Measurements from ENCODE around the gene PTTG1IP. TPM values are rescaled to one million over a fixed set of nuclear protein-coding genes. Genes with fewer than 3 reads are reported as not detected.

The PTTG1IP gene
- total and polyA plus RNA-seq, 2 of the 13 experiments (the other 11 are each of a cell fraction or from before 2014, with no cell fraction given) = 161 to 700 TPM

DNA sequence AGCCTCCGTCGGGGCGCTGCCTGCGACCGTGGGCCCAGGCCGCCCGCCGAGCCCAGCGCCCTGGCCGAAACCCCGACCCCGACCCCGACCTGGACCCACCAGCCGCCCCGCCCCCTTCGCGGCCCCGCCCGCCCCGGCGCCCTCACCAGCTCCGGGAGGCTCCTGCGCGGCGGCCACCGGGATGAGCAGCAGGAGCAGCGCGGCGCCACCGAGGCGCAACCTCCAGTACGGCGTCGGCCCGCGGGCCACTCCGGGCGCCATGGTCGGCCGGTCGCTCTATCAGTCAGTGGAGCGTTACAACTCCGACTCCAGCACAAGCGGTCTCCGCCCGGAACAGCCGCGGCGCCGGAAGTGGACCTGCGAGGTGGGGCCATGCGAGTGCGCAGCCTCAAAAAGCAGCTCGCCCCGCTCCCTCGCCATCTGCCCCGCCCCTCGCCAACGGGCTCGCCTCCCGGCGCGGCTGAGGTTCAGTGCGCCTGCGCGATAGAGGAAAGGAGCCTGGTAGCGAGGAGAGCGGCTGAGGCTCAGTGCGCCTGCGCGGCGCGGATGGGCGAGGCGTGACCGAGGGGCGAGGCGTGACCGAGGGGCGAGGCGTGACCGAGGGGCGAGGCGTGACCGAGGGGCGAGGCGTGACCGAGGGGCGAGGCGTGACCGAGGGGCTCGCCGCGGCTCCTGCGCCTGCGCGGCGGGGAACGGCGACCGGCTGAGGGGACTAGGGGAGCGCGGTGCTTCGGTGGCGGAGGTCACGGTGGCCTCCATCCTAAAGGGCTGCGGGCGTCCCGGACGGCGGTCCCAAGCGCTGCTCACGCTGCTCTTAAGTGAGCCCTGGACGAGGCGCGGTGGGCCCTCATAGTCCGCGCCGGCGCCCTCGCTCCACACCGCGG, at the start of gene PTTG1IP (continued):
- TF ChIP-seq ZBTB10 (CRISPR knock-in tag; IDR thresholded peaks at IDR 0.05; ENCODE audit: borderline replicate concordance) = no peak
- TF ChIP-seq ARNTL (CRISPR knock-in tag; IDR thresholded peaks at IDR 0.05) = peak; percentile 51
- TF ChIP-seq GZF1 (CRISPR knock-in tag; IDR thresholded peaks at IDR 0.05) = no peak
- TF ChIP-seq ZNF441 (CRISPR knock-in tag; IDR thresholded peaks at IDR 0.05; ENCODE audit: borderline replicate concordance) = peak; percentile 53; the same call in 1 of the 2 replicates
- TF ChIP-seq DNMT1 (CRISPR knock-in tag; IDR thresholded peaks at IDR 0.05) = peak; percentile 39; the same call in 1 of the 2 replicates
- TF ChIP-seq MED1 (CRISPR knock-in tag; IDR thresholded peaks at IDR 0.05) = peak; percentile 64
- TF ChIP-seq MIXL1 (CRISPR knock-in tag; IDR thresholded peaks at IDR 0.05) = no peak
- TF ChIP-seq HMGXB3 (CRISPR knock-in tag; IDR thresholded peaks at IDR 0.05; ENCODE audit: borderline replicate concordance) = no peak
- TF ChIP-seq NKX3-1 (CRISPR knock-in tag; IDR thresholded peaks at IDR 0.05) = peak; percentile 14; the same call in 1 of the 2 replicates
- TF ChIP-seq SP1 (IDR thresholded peaks at IDR 0.05) = no peak
- TF ChIP-seq SP1 (CRISPR knock-in tag; IDR thresholded peaks at IDR 0.05) = peak; percentile 28; the same call in 1 of the 2 replicates
- no peak for TF ChIP-seq ZNF704 (CRISPR knock-in tag; IDR thresholded peaks at IDR 0.05; ENCODE audit: borderline replicate concordance)
- no peak for TF ChIP-seq ZNF615 (CRISPR knock-in tag; IDR thresholded peaks at IDR 0.05; ENCODE audit: borderline replicate concordance)
- no peak for TF ChIP-seq ZNF33A (CRISPR knock-in tag; IDR thresholded peaks at IDR 0.05; ENCODE audit: borderline replicate concordance)
- TF ChIP-seq ZNF326 (CRISPR knock-in tag; IDR thresholded peaks at IDR 0.05; ENCODE audit: borderline replicate concordance) = no peak
- TF ChIP-seq RFX3 (CRISPR knock-in tag; IDR thresholded peaks at IDR 0.05) = no peak
- TF ChIP-seq ZNF468 (CRISPR knock-in tag; IDR thresholded peaks at IDR 0.05) = peak; percentile 37; the same call in 1 of the 2 replicates
- no peak for TF ChIP-seq SMARCE1 (IDR thresholded peaks at IDR 0.05; ENCODE audit: borderline replicate concordance)
- 0 out of 2 replicates have a peak, but pooled peaks have one; percentile 43 for TF ChIP-seq HDAC2 (CRISPR knock-in tag; IDR thresholded peaks at IDR 0.05)
- no peak for TF ChIP-seq CREBL2 (CRISPR knock-in tag; IDR thresholded peaks at IDR 0.05; ENCODE audit: borderline replicate concordance)
- TF ChIP-seq PHF8 (CRISPR knock-in tag; IDR thresholded peaks at IDR 0.05) = peak; percentile 54; the same call in 1 of the 2 replicates
- TF ChIP-seq ZNF75D (CRISPR knock-in tag; IDR thresholded peaks at IDR 0.05; ENCODE audit: borderline replicate concordance) = no peak

Data from HepG2 (cell line).